Stimulated activated CD8-positive, alpha-beta memory T cell treated with anti-CD3 and anti-CD28 coated beads, Interleukin-15, amount 100 ng/mL, for 1 hour (primary cell): ENCODE data around the gene PITPNM3.
"Not testable (repeated sequence)": the region's sequence is repeated elsewhere in the genome, so short reads cannot be mapped to it uniquely, and the experiment has no call there.

ENCODE experiments used
- DNase-seq: peaks from one replicate; pipeline ENCODE4 v3.0.0-alpha.2; 2020; ENCODE audit warnings: low read depth

PITPNM3 gene

GRCh38 chr17:6498901-6499540, 57.3 kb downstream of the PITPNM3 start:
- no peak for DNase-seq

GRCh38 chr17:6498356-6498755, 58.0 kb downstream of the PITPNM3 start:
- no peak for DNase-seq

GRCh38 chr17:6497496-6498221, 58.7 kb downstream of the PITPNM3 start:
- DNase-seq: no peak

GRCh38 chr17:6496640-6497441, 59.5 kb downstream of the PITPNM3 start:
- no peak for DNase-seq

- DNase-seq: no peak
Measured at GRCh38 chr17:6496116-6496481, 60.3 kb downstream of the PITPNM3 start.

- DNase-seq: no peak
Measured at GRCh38 chr17:6495450-6496115, 60.8 kb downstream of the PITPNM3 start.

- no peak for DNase-seq
Measured at GRCh38 chr17:6494239-6494941, 62.0 kb downstream of the PITPNM3 start.

- DNase-seq: no peak
Measured at GRCh38 chr17:6492892-6493674, 63.3 kb downstream of the PITPNM3 start.

GRCh38 chr17:6491071-6491700, 65.2 kb downstream of the PITPNM3 start:
- DNase-seq: no peak

GRCh38 chr17:6489016-6489550, 67.3 kb downstream of the PITPNM3 start:
- no peak for DNase-seq

GRCh38 chr17:6488008-6488539, 68.3 kb downstream of the PITPNM3 start:
- DNase-seq: no peak

- DNase-seq: no peak
Measured at GRCh38 chr17:6487251-6488007, 68.9 kb downstream of the PITPNM3 start.

GRCh38 chr17:6485646-6486412, 70.5 kb downstream of the PITPNM3 start:
- no peak for DNase-seq

- DNase-seq: no peak
Measured at GRCh38 chr17:6483507-6483906, 72.8 kb downstream of the PITPNM3 start.

GRCh38 chr17:6482796-6483195, 73.6 kb downstream of the PITPNM3 start:
- not testable (repeated sequence) for DNase-seq

GRCh38 chr17:6482105-6482455, 74.3 kb downstream of the PITPNM3 start:
- no peak for DNase-seq

- DNase-seq: no peak
Measured at GRCh38 chr17:6480303-6480675, 76.1 kb downstream of the PITPNM3 start.

- DNase-seq: no peak
Measured at GRCh38 chr17:6479622-6480302, 76.6 kb downstream of the PITPNM3 start.
